Suprapubic skin (tissue), 3 donors: ENCODE results near the gene EEF2K.

ENCODE experiments used
- CTCF ChIP-seq, 2 donors: fragments of 200-600 bp in 1 of 2; fragments of 450-650 bp in 1 of 2; sonication (generic) in 1 of 2; IDR thresholded peaks; one replicate each; pipeline ENCODE4 v1.5.1; 2016 to 2019; ENCODE audit warnings: antibody characterized with exemption in 2 of 2, mild to moderate bottlenecking in 1 of 2, moderate library complexity in 1 of 2
- EP300 ChIP-seq: sonication (generic); formaldehyde crosslinking; IDR thresholded peaks from one replicate; pipeline ENCODE4 v1.6.1; 2017; ENCODE audit warnings: antibody characterized with exemption
- POLR2A ChIP-seq, 2 donors: fragments of 450-650 bp; IDR thresholded peaks; one replicate each; pipeline ENCODE4 v1.6.1; 2017; ENCODE audit warnings: antibody characterized with exemption in 2 of 2, mild to moderate bottlenecking in 2 of 2, moderate library complexity in 2 of 2

GRCh38 chr16:22190776-22191531 is 15.1 kb upstream of the EEF2K start:
- TF ChIP-seq CTCF (IDR thresholded peaks at IDR 0.05) (no peak), POLR2A (IDR thresholded peaks at IDR 0.05) (peak; percentile 25 to 91), EP300 (no peak)
